Left renal pelvis (tissue), 4 donors: ENCODE measurements around the gene GNA12. TPM values are rescaled to one million over a fixed set of nuclear protein-coding genes. Genes with fewer than 3 reads are reported as not detected.
"Not testable (repeated sequence)": the region's sequence is repeated elsewhere in the genome, so short reads cannot be mapped to it uniquely, and the experiment has no call there.

Source experiments
- DNase-seq, 4 donors: peaks; one replicate each; pipeline ENCODE4 v3.0.0-alpha.2; 2013; ENCODE audit warnings: low read depth in 4 of 4, low spot score in 3 of 4
- polyA plus RNA-seq, 4 donors: library from polyadenylated mRNA; unstranded; fragments of 120-200 nt; gene quantifications; one replicate each; pipeline ENCODE4 v1.2.1, GENCODE V29; 2013; ENCODE audit not compliant: insufficient read length in 4 of 4

The GNA12 gene
- polyA plus RNA-seq, 4 donors, result 38.6 to 55.9 (median 41.4) TPM

DNA sequence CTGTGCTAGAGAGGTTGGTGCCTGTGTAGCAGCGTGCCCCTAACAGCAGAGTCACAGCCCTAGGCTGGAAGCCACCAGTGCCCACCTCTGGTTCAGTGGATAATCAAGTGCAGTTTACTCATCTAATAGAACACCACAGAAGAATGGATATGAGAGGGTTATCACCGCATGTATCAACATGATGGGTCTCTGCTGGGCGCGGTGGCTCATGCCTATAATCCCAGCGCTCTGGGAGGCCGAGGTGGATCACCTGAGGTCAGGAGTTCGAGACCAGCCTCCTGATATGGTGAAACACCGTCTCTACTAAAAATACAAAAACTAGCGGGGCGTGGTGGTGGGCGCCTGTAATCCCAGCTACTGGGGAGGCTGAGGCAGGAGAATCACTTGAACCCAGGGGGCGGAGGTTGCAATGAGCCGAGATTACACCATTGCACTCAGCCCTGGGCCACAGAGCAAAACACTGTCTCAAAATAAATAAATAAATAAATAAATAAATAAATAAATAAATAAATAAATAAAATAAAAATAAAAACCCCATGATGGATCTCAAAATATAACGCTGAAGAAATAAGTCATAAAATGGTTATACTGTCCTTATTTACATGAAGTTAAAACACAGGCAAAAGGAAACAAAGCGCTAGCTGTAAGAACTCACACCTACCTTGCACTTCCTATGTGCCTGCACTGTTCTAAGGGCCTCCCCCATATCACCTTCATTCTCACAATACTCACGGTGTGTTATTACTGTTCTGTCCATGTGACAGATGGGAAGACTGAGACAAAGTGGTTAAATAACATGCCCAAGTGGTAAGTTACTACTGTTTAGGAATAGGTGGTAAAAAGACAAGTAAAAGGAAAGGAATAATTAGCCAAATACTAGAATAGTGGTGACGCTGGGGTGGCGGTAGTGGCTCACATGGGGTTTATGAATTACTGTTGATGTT lies 85.2 kb downstream of the GNA12 start:
- no peak for DNase-seq

- DNase-seq, result no peak
Observed at GRCh38 chr7:2757904-2758672, 86.0 kb downstream of the GNA12 start.

GRCh38 chr7:2757361-2757903 lies 86.7 kb downstream of the GNA12 start:
- DNase-seq, result no peak

GRCh38 chr7:2755531-2755930 lies 88.6 kb downstream of the GNA12 start:
- no peak for DNase-seq

DNA sequence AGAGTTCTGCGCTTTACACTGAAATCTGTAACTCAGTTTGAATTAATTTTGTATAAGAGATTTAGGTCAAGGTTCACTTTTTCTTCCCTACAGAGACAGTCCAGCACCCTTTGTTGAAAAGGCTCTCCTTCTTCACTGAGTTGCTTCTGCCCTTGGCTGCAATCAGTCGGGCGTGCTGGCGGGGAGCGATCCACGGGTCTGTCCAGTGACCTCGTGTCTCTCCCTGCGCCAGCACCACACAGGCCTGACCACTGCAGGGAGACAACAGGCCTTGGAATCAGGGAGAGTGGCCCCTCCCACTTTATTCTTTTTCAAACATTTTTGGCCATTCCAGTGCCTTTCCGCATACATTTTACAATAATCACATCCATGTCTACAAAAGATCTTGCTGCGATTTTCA lies 89.2 kb downstream of the GNA12 start:
- no peak for DNase-seq

DNA sequence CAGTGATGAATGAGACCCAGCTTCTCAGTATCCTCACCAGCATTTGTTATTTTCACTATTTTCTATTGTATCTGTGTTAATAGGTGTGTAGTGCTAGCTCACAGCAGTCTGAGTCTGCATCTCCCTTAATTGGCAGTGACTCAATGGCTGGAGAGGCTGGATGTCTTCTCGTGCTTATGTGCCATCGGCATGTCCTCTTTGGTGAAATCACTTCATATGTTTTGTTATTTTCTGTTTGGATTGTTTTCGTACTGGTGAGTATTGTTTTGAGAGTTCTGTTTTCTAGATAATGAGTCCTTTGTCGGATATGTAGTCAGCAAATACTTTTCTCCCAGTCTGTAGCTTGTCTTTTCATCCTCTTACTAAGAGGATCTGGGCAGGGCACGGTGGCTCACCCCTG lies 90.0 kb downstream of the GNA12 start:
- DNase-seq, result no peak

GRCh38 chr7:2753148-2753547 lies 91.0 kb downstream of the GNA12 start:
- DNase-seq, result no peak

- no peak for DNase-seq
Observed at GRCh38 chr7:2751086-2751485, 93.0 kb downstream of the GNA12 start.

DNA sequence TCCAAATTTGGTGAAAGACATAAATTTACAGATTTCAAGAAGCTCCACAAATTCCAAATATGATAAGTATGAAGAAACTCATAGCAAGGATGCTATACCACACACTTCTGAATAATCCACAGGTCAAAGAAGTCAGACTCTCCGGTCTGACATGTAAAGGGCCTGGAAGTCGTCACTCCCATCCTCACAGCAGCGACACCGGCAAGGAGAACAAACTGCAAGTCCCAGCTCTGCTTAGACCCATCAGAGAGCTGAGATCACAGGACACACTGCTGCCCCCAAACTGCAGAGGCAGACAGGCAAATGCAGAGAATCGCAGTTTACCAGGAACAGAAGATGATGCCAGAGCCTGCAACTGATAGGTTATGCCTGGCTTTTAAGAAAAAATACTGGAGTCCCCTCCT lies 94.1 kb downstream of the GNA12 start:
- DNase-seq, result no peak

DNA sequence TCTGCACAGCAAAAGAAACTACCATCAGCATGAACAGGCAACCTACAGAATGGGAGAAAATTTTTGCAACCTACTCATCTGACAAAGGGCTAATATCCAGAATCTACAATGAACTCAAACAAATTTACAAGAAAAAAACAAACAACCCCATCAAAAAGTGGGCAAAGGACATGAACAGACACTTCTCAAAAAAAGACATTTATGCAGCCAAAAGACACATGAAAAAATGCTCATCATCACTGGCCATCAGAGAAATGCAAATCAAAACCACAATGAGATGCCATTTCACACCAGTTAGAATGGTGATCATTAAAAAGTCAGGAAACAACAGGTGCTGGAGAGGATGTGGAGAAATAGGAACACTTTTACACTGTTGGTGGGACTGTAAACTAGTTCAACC lies 95.4 kb downstream of the GNA12 start:
- DNase-seq, result not testable (repeated sequence)

DNA sequence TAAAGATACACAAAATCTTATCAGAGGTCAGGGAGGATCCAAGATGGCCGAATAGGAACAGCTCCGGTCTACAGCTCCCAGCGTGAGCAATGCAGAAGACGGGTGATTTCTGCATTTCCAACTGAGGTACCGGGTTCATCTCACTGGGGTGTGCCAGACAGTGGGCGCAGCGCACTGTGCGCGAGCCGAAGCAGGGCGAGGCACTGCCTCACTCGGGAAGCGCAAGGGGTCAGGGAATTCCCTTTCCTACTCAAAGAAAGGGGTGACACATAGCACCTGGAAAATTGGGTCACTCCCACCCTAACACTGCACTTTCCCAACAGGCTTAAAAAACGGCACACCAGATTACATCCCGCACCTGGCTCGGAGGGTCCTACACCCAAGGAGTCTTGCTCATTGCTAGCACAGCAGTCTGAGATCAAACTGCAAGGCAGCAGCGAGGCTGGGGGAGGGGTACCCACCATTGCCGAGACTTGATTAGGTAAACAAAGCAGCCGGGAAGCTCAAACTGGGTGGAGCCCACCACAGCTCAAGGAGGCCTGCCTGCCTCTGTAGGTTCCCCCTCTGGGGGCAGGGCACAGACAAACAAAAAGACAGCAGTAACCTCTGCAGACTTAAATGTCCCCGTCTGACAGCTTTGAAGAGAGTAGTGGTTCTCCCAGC lies 100.5 kb downstream of the GNA12 start:
- DNase-seq, result not testable (repeated sequence)

- no peak for DNase-seq
Observed at GRCh38 chr7:2738766-2739549, 105.2 kb downstream of the GNA12 start.

- no peak for DNase-seq
Observed at GRCh38 chr7:2737771-2738540, 106.2 kb downstream of the GNA12 start.

DNA sequence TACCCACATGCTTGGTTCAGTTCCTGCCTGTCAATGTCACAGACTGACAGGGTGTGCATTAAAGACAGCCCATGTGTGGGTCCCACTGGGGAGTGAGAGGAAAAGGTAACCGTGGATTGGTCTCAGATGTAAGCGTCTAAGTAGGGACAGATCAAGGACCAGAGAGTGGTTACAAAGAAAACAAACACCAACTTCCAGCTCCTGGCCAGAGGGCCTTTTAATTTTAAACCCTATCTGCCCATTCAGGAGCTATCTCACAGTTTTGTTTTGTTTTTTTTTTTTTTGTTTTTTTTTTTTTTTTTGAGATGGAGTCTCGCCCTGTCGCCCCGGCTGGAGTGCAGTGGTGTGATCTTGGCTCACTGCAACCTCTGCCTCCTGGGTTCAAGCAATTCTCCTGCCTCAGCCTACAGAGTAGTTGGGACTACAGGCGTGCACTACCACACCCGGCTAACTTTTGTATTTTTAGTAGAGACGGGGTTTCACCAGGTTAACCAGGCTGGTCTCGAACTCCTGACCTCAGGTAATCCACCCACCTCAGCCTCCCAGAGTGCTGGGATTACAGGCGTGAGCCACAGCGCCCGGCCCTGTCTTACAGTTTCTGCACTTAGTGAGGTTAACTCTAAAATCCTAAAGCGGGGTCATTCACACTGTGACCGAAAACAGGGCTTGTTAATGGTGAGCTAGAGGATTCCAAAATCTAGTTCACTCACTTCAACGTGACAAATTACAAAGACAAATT lies 106.9 kb downstream of the GNA12 start:
- DNase-seq, result not testable (repeated sequence)

DNA sequence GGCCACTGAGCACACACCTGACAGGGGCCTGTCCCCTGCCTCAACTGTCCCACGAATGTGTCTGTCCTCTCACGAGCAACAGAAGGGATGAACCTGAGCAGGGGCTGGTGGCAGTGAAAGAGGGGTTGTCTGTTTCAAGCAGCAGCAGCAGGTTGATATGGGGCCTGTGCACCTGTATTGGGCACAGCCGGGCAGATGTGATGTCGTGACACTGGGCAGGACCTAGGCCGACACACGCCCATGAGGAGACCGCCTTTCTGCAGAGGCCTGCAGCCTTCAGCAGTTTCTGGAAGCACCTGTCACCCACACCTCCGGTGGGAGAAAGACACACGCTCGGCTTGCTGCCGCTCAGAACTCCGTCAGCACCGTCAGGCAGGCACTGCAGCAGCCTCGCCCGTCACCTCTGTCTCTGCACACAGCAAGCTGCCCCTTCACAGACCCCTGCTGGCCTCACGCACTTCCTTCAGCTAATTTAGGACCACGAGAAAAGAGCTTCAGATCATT lies 107.6 kb downstream of the GNA12 start:
- DNase-seq, result no peak

- DNase-seq, result no peak
Observed at GRCh38 chr7:2735744-2736143, 108.4 kb downstream of the GNA12 start.

GRCh38 chr7:2734751-2735571 lies 109.1 kb downstream of the GNA12 start:
- no peak for DNase-seq
